ENCODE measurements around the gene TCP11L1.
"Not testable (repeated sequence)": the region's sequence is repeated elsewhere in the genome, so short reads cannot be mapped to it uniquely, and the experiment has no call there.

The TCP11L1 gene

GRCh38 chr11:33025339-33025722 is 14.0 kb upstream of the TCP11L1 start:
- H3K36me3 ChIP-seq, result no peaks in the 10 kb centered on the region
- no peaks in the 10 kb centered on the region for H3K27me3 ChIP-seq
- DNase-seq, result no peak
- no peak for TF ChIP-seq CTCF (IDR thresholded peaks at IDR 0.05; ENCODE audit: low read depth, low read length)
- H3K9me3 ChIP-seq, result no peaks in the 10 kb centered on the region
- H3K4me1 ChIP-seq, result no peaks in the 10 kb centered on the region
- no peak overlapping the region for H3K4me3 ChIP-seq (ENCODE audit: low read depth, low read length)

- Histone ChIP-seq H3K9me3 (no peaks in the 10 kb centered on the region), H3K4me3 (ENCODE audit: low read depth, low read length) (no peak overlapping the region), H3K27me3 (no peaks in the 10 kb centered on the region), H3K4me1 (no peaks in the 10 kb centered on the region), H3K36me3 (no peaks in the 10 kb centered on the region)
- TF ChIP-seq CTCF (IDR thresholded peaks at IDR 0.05; ENCODE audit: low read depth, low read length), result no peak
- no peak for DNase-seq
Observed at GRCh38 chr11:33027233-33027632, 12.1 kb upstream of the TCP11L1 start.

GRCh38 chr11:33027846-33028536 is 11.4 kb upstream of the TCP11L1 start:
- Histone ChIP-seq H3K4me1 (no peaks in the 10 kb centered on the region), H3K36me3 (no peaks in the 10 kb centered on the region), H3K9me3 (no peaks in the 10 kb centered on the region), H3K27me3 (no peaks in the 10 kb centered on the region), H3K4me3 (ENCODE audit: low read depth, low read length) (no peak overlapping the region)
- no peak for TF ChIP-seq CTCF (IDR thresholded peaks at IDR 0.05; ENCODE audit: low read depth, low read length)
- no peak for DNase-seq

- no peaks in the 10 kb centered on the region for H3K36me3 ChIP-seq
- no peak for DNase-seq
- H3K9me3 ChIP-seq, result no peaks in the 10 kb centered on the region
- no peak for TF ChIP-seq CTCF (IDR thresholded peaks at IDR 0.05; ENCODE audit: low read depth, low read length)
- no peaks in the 10 kb centered on the region for H3K27me3 ChIP-seq
- no peak overlapping the region for H3K4me3 ChIP-seq (ENCODE audit: low read depth, low read length)
- H3K4me1 ChIP-seq, result no peaks in the 10 kb centered on the region
Observed at GRCh38 chr11:33028537-33028914, 10.8 kb upstream of the TCP11L1 start.

- not testable (repeated sequence) for H3K4me1 ChIP-seq; H3K27me3 ChIP-seq; H3K9me3 ChIP-seq; H3K36me3 ChIP-seq; DNase-seq; H3K4me3 ChIP-seq (ENCODE audit: low read depth, low read length)
Observed at GRCh38 chr11:33029218-33029617, 10.2 kb upstream of the TCP11L1 start.

GRCh38 chr11:33033493-33033892 is 5.9 kb upstream of the TCP11L1 start:
- no peak for DNase-seq
- TF ChIP-seq CTCF (IDR thresholded peaks at IDR 0.05; ENCODE audit: low read depth, low read length), result no peak
- no peak overlapping the region for H3K4me3 ChIP-seq (ENCODE audit: low read depth, low read length)
- no peaks in the 10 kb centered on the region for H3K9me3 ChIP-seq
- no peaks in the 10 kb centered on the region for H3K36me3 ChIP-seq
- H3K4me1 ChIP-seq, result no peaks in the 10 kb centered on the region
- no peaks in the 10 kb centered on the region for H3K27me3 ChIP-seq

- TF ChIP-seq CTCF (IDR thresholded peaks at IDR 0.05; ENCODE audit: low read depth, low read length), result no peak
- Histone ChIP-seq H3K27me3 (no peaks in the 10 kb centered on the region), H3K9me3 (no peaks in the 10 kb centered on the region)
Observed at GRCh38 chr11:33035011-33035410, 4.4 kb upstream of the TCP11L1 start.

More at GRCh38 chr11:33035011-33035410, 4.4 kb upstream of the TCP11L1 start:
- no peak overlapping the region for H3K4me3 ChIP-seq (ENCODE audit: low read depth, low read length)
- no peak for DNase-seq
- no peaks in the 10 kb centered on the region for H3K4me1 ChIP-seq
- H3K36me3 ChIP-seq, result no peaks in the 10 kb centered on the region
